ENCODE measurements around the gene SUMO2. TPM values are rescaled to one million over a fixed set of nuclear protein-coding genes. Genes with fewer than 3 reads are reported as not detected.

SUMO2 gene
- total and polyA plus RNA-seq, 2 of the 13 experiments (the other 11 are each of a cell fraction or from before 2014, with no cell fraction given): 337 to 553 TPM

- TF ChIP-seq ZNF235 (CRISPR knock-in tag; IDR thresholded peaks at IDR 0.05; ENCODE audit: borderline replicate concordance) (peak; percentile 65; the same call in 1 of the 2 replicates), ZNF329 (CRISPR knock-in tag; IDR thresholded peaks at IDR 0.05; ENCODE audit: low read depth) (no peak), BRD4 (CRISPR knock-in tag; IDR thresholded peaks at IDR 0.05) (peak; percentile 81; the same call in 1 of the 2 replicates), HDAC6 (IDR thresholded peaks at IDR 0.05; ENCODE audit: low read depth, low read length) (no peak), RFX5 (IDR thresholded peaks at IDR 0.05; ENCODE audit: low read depth, low read length) (no peak), MIXL1 (CRISPR knock-in tag; IDR thresholded peaks at IDR 0.05) (peak; percentile 54), NCOR1 (IDR thresholded peaks at IDR 0.05; ENCODE audit: borderline replicate concordance, low read length) (no peak), ZNF7 (CRISPR knock-in tag; IDR thresholded peaks at IDR 0.05) (no peak), ZHX2 (IDR thresholded peaks at IDR 0.05; ENCODE audit: low read depth) (no peak), ZHX2 (CRISPR knock-in tag; IDR thresholded peaks at IDR 0.05; ENCODE audit: borderline replicate concordance) (peak; percentile 64; the same call in 1 of the 2 replicates), MXD4 (CRISPR knock-in tag; IDR thresholded peaks at IDR 0.05) (peak; percentile 97), MEIS2 (CRISPR knock-in tag; IDR thresholded peaks at IDR 0.05) (peak; percentile 89), NR1H2 (CRISPR knock-in tag; IDR thresholded peaks at IDR 0.05; ENCODE audit: borderline replicate concordance, low read depth) (peak; percentile 94), SALL1 (CRISPR knock-in tag; IDR thresholded peaks at IDR 0.05) (peak; percentile 96), THAP9 (CRISPR knock-in tag; IDR thresholded peaks at IDR 0.05; ENCODE audit: borderline replicate concordance) (peak; percentile 17; the same call in 1 of the 2 replicates), ZBTB7B (CRISPR knock-in tag; IDR thresholded peaks at IDR 0.05) (peak; percentile 93), E2F5 (CRISPR knock-in tag; conservative IDR thresholded peaks at IDR 0.05) (0 out of 2 replicates have a peak, but pooled peaks have one; percentile 47), KMT2A (CRISPR knock-in tag; IDR thresholded peaks at IDR 0.05) (peak; percentile 84), REXO4 (CRISPR knock-in tag; IDR thresholded peaks at IDR 0.05; ENCODE audit: borderline replicate concordance) (0 out of 2 replicates have a peak, but pooled peaks have one; percentile 76), TFAP4 (IDR thresholded peaks at IDR 0.05; ENCODE audit: borderline replicate concordance, low read depth) (no peak)
Measured at GRCh38 chr17:75131278-75132017, 51.3 kb downstream of the SUMO2 start, which contains the start of gene NT5C (continued).

All from HepG2 (cell line).